Limb (tissue), 2 donors: ENCODE results near the gene SLC12A6.
"Not testable (repeated sequence)": the region's sequence is repeated elsewhere in the genome, so short reads cannot be mapped to it uniquely, and the experiment has no call there.

Source experiments
- DNase-seq, 2 donors: peaks; one replicate each; pipeline ENCODE4 v3.0.0-alpha.2; 2016; ENCODE audit errors: extremely low spot score in 2 of 2

The SLC12A6 gene

GRCh38 chr15:34203936-34204335 is 133.6 kb downstream of the SLC12A6 start:
- no peak for DNase-seq

- no peak for DNase-seq
Measured at GRCh38 chr15:34203305-34203704, 134.3 kb downstream of the SLC12A6 start.

- not testable (repeated sequence) for DNase-seq
Measured at GRCh38 chr15:34193272-34193671, 144.3 kb downstream of the SLC12A6 start.

GRCh38 chr15:34188711-34189110 is 148.9 kb downstream of the SLC12A6 start:
- DNase-seq: no peak

- DNase-seq: no peak
Measured at GRCh38 chr15:34185666-34186065, 151.9 kb downstream of the SLC12A6 start.

- DNase-seq: no peak
Measured at GRCh38 chr15:34182942-34183341, 154.6 kb downstream of the SLC12A6 start.
